Gastroesophageal sphincter (tissue), 4 donors: ENCODE results near the gene NAA38. TPM values are rescaled to one million over a fixed set of nuclear protein-coding genes. Genes with fewer than 3 reads are reported as not detected.

Source experiments
- ATAC-seq: fragments of 150-250 bp; one replicate; pipeline ENCODE4 v1.9.1; 2016; ENCODE audit warnings: mild to moderate bottlenecking, moderate library complexity
- H3K27ac ChIP-seq, 4 donors: fragments of 200-600 bp; sonication (generic) in 3 of 4; 1 replicate in 3 of 4; 2 replicates in 1 of 4; pipeline ENCODE4 v1.5.1; 2016 to 2019
- H3K27me3 ChIP-seq: fragments of 200-600 bp; sonication (generic); one replicate; pipeline ENCODE4 v1.5.1; 2019
- H3K36me3 ChIP-seq, 2 donors: fragments of 200-600 bp; sonication (generic); one replicate each; pipeline ENCODE4 v1.5.1; 2019; ENCODE audit warnings: control low read depth in 1 of 2
- H3K4me1 ChIP-seq, 3 donors: fragments of 200-600 bp; sonication (generic); 1 replicate in 2 of 3; 2 replicates in 1 of 3; pipeline ENCODE4 v1.5.1; 2016 to 2019; ENCODE audit warnings: control low read depth in 2 of 3
- H3K4me3 ChIP-seq, 2 donors: fragments of 200-600 bp; sonication (generic); one replicate each; pipeline ENCODE4 v1.5.1; 2019; ENCODE audit warnings: mild to moderate bottlenecking in 1 of 2, moderate library complexity in 1 of 2
- H3K9me3 ChIP-seq, 3 donors: fragments of 200-600 bp; sonication (generic); one replicate each; pipeline ENCODE4 v1.5.1; 2017 to 2019; ENCODE audit warnings: control low read depth in 2 of 3
- CTCF ChIP-seq, 4 experiments: fragments of 200-600 bp in 2 of 4; fragments of 450-650 bp in 2 of 4; sonication (generic) in 1 of 4; IDR thresholded peaks; one replicate each; pipeline ENCODE4 v1.5.1; 2017 to 2019; ENCODE audit warnings: antibody characterized with exemption in 4 of 4, mild to moderate bottlenecking in 2 of 4, moderate library complexity in 2 of 4
- EP300 ChIP-seq: sonication (generic); formaldehyde crosslinking; IDR thresholded peaks from one replicate; pipeline ENCODE4 v1.6.1; 2017; ENCODE audit warnings: antibody characterized with exemption, mild to moderate bottlenecking
- POLR2A ChIP-seq, 2 donors: fragments of 450-650 bp; IDR thresholded peaks; one replicate each; pipeline ENCODE4 v1.6.1; 2017; ENCODE audit warnings: antibody characterized with exemption in 2 of 2, mild to moderate bottlenecking in 2 of 2, moderate library complexity in 1 of 2
- POLR2AphosphoS5 ChIP-seq: sonication (generic); formaldehyde crosslinking; IDR thresholded peaks from one replicate; pipeline ENCODE4 v1.6.1; 2017; ENCODE audit warnings: antibody characterized with exemption
- WGBS, 2 donors: methylation state at CpG; one replicate each; pipeline ENCODE4 v1.1.5; 2018; ENCODE audit warnings: low coverage in 1 of 2; 5-methylcytosine and 5-hydroxymethylcytosine counted together
- total RNA-seq, 4 donors: library from RNA; depleted of rRNA; stranded (reverse); fragments of >200 nt; gene quantifications; one replicate each; pipeline ENCODE4 v1.1.0, GENCODE V29; 2016

NAA38 gene
- total RNA-seq, 4 donors from 2014 or later = 60.5 to 84.7 (median 69.8) TPM

DNA sequence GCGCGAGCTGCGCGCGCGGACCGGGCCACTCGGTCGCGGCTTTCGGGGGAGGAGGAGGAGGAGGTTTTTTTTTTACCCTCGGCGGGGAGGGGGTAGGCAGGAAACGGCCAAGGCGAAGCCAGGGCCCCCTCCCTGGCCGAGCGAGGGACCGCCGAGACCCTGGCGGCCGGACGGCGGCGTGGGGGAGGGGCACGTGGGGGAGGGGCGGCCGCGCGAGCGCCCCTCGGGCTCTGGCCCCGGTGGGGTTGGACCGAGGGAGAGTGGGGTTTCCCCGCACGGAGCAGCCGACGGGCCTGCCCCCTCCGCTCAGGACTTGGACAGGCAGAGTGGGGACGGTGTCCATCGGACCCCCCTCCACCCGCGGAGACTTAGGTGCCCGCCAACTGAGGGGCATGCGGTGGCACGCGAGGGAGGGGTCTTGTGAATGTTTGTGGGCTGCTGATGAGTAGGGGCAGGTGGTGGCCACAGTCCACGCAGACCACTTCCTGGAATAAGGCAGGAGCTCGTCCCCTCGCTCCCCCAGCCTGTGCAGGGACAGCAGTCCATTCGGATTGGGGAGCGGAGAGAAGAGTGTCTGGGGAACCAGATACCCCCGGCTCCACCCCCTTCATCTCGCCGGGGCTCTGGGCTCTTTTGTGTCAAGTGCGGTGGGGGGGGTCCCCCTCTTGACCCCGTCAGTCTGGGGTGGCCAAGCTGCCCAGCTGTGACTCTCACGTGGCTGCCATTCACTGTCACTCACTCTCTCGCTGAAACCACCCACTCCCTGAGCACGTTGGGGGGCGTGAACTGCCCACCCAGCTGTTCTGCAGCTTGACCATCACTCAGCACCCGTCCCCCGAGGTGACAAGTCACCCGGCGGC is 28.2 kb upstream of the NAA38 start:
- no peaks in the 10 kb centered on the region for H3K9me3 ChIP-seq
- TF ChIP-seq POLR2AphosphoS5 (no peak), POLR2A (IDR thresholded peaks at IDR 0.05) (peak in 1 of 2 donors; percentile 6)
- peak overlapping the region; percentile 59 to 97 (median 91) for H3K27ac ChIP-seq
- no peak for ATAC-seq
- WGBS, 2 donors = 0% methylated on average over 3 to 6 of the region's 64 CpGs
- H3K4me3 ChIP-seq = peak overlapping the region; percentile 67 to 86
- H3K27me3 ChIP-seq = no peaks in the 10 kb centered on the region
- H3K4me1 ChIP-seq = peaks cover 6 to 89% (median 48%) of the 10 kb centered on the region in 3 donors
- H3K36me3 ChIP-seq = peaks cover 0 to 6% of the 10 kb centered on the region in 2 donors

- WGBS, 2 donors = 0% methylated on average over 1 to 29 of the region's 100 CpGs
- no peaks in the 10 kb centered on the region for H3K9me3 ChIP-seq
- peak overlapping the region; percentile 65 to 97 (median 91) for H3K27ac ChIP-seq
- H3K36me3 ChIP-seq = peaks cover 0 to 11% of the 10 kb centered on the region in 2 donors
- H3K27me3 ChIP-seq = no peaks in the 10 kb centered on the region
- H3K4me1 ChIP-seq = peaks cover 6 to 81% (median 44%) of the 10 kb centered on the region in 3 donors
- no peak for ATAC-seq
- H3K4me3 ChIP-seq = peak overlapping the region; percentile 67 to 86
- TF ChIP-seq EP300 = no peak
- TF ChIP-seq POLR2A (IDR thresholded peaks at IDR 0.05) = no peak
- no peak for TF ChIP-seq POLR2AphosphoS5
- no peak for TF ChIP-seq CTCF (IDR thresholded peaks at IDR 0.05)
These were observed 27.4 kb upstream of the NAA38 start for GRCh38 chr17:7884581-7885366.

GRCh38 chr17:7883781-7884386 is 26.5 kb upstream of the NAA38 start:
- H3K4me3 ChIP-seq = peak overlapping the region in 1 of 2 donors; percentile 67
- H3K27me3 ChIP-seq = no peaks in the 10 kb centered on the region
- peaks cover 0 to 11% of the 10 kb centered on the region in 2 donors for H3K36me3 ChIP-seq
- peaks cover 6 to 72% (median 35%) of the 10 kb centered on the region in 3 donors for H3K4me1 ChIP-seq
- peak overlapping the region in 3 of 4 donors; percentile 56 to 95 (median 87) for H3K27ac ChIP-seq
- no peak for ATAC-seq
- TF ChIP-seq EP300 (no peak), CTCF (IDR thresholded peaks at IDR 0.05) (no peak), POLR2A (IDR thresholded peaks at IDR 0.05) (no peak), POLR2AphosphoS5 (no peak)
- WGBS, 2 donors = 0% methylated on average over 3 of the region's 3 CpGs; no CpG with 5 or more reads in 1 of the 2 donors
- no peaks in the 10 kb centered on the region for H3K9me3 ChIP-seq

GRCh38 chr17:7882629-7883028 is 25.3 kb upstream of the NAA38 start:
- Histone ChIP-seq H3K27me3 (no peaks in the 10 kb centered on the region), H3K4me3 (no peak overlapping the region), H3K27ac (peak overlapping the region in 3 of 4 donors; percentile 37 to 95 (median 87)), H3K4me1 (peaks cover 0 to 59% (median 22%) of the 10 kb centered on the region in 3 donors), H3K9me3 (no peaks in the 10 kb centered on the region), H3K36me3 (peaks cover 0 to 16% of the 10 kb centered on the region in 2 donors)
- 67 to 79% methylated on average over 1 to 3 of the region's 3 CpGs for WGBS, 2 donors
- ATAC-seq = no peak
- TF ChIP-seq POLR2AphosphoS5 = no peak
- TF ChIP-seq POLR2A (IDR thresholded peaks at IDR 0.05) = no peak
- TF ChIP-seq EP300 = no peak
- TF ChIP-seq CTCF (IDR thresholded peaks at IDR 0.05) = no peak

DNA sequence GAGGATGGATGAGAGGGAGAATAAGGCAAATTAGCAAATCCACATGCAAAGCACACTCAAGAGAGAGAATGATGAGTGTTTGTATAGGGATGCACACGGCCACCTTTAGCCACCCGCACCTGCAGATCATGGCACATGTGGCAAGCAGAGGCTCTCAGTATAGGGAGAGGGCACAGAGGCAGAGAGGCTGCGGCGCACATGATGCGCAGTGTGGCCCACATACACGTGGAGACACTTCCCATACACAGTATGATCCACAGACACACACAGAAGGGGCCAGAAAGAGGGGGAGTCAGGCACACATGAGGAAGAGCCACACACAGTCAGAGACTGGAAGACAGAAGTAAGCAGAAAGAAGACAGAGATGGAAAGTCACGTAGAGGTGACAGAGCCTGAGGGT is 24.7 kb upstream of the NAA38 start:
- Histone ChIP-seq H3K4me3 (no peak overlapping the region), H3K27me3 (no peaks in the 10 kb centered on the region), H3K4me1 (peaks cover 0 to 54% (median 21%) of the 10 kb centered on the region in 3 donors), H3K9me3 (no peaks in the 10 kb centered on the region), H3K36me3 (peaks cover 0 to 16% of the 10 kb centered on the region in 2 donors), H3K27ac (peak overlapping the region in 2 of 4 donors; percentile 87 to 95)
- ATAC-seq = no peak
- TF ChIP-seq EP300 (no peak), CTCF (IDR thresholded peaks at IDR 0.05) (no peak), POLR2A (IDR thresholded peaks at IDR 0.05) (no peak), POLR2AphosphoS5 (no peak)
- WGBS, 2 donors = 40 to 46% methylated on average over 3 to 7 of the region's 7 CpGs
